Measurements from ENCODE around the gene ANKS1B.

ANKS1B gene

GRCh38 chr12:99771659-99772058, 213.1 kb downstream of the ANKS1B start:
- no peaks in the 10 kb centered on the region for H3K9me3 ChIP-seq (ENCODE audit: control insufficient read depth in 2 of 2, low read length in 2 of 2)
- H3K36me3 ChIP-seq (ENCODE audit: control insufficient read depth in 2 of 2, insufficient read depth in 2 of 2, low read length in 2 of 2): no peaks in the 10 kb centered on the region
- no peak overlapping the region for H3K9ac ChIP-seq (ENCODE audit: low read depth in 1 of 2, low read length in 2 of 2)
- no peak overlapping the region for H3K4me3 ChIP-seq (ENCODE audit: low read length in 2 of 2)
- no peaks in the 10 kb centered on the region for H3K4me1 ChIP-seq (ENCODE audit: control insufficient read depth in 2 of 2, insufficient read depth in 2 of 2, low read length in 2 of 2)
- H3K27me3 ChIP-seq (ENCODE audit: control insufficient read depth in 2 of 2, insufficient read depth in 2 of 2, low read length in 2 of 2): no peaks in the 10 kb centered on the region
- H3K27ac ChIP-seq (ENCODE audit: low read depth in 2 of 2, low read length in 2 of 2): no peak overlapping the region

DNA sequence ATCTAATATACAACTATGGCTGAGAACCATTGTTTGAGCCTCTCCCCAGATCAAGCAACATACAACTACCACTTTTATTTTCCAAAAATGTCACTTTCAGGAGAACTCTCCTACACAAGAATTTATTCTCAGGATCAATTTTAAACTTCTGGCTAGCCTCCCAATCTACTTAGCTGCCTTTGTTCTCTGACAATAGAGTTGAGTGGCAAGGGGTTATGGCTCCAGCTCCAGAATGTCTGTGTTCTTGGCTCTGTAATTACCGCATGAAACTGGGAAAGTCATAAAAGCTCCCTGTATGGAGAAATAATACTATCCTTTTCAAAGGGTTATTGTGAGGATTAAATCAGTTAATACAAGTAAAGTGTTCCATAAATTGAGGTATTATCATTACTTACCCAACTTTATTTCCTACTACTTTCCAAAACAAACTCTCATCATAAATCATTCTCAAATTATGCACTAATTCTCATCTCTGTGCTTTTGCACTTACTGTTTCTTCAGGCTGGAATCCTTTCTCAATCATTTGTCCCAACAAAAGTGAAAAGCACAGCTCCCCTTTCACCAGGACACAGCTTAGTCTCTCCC, 215.2 kb downstream of the ANKS1B start:
- Histone ChIP-seq H3K27me3 (ENCODE audit: control insufficient read depth in 2 of 2, insufficient read depth in 2 of 2, low read length in 2 of 2) (no peaks in the 10 kb centered on the region), H3K4me1 (ENCODE audit: control insufficient read depth in 2 of 2, insufficient read depth in 2 of 2, low read length in 2 of 2) (no peaks in the 10 kb centered on the region), H3K9me3 (ENCODE audit: control insufficient read depth in 2 of 2, low read length in 2 of 2) (no peaks in the 10 kb centered on the region), H3K4me3 (ENCODE audit: low read length in 2 of 2) (no peak overlapping the region), H3K36me3 (ENCODE audit: control insufficient read depth in 2 of 2, insufficient read depth in 2 of 2, low read length in 2 of 2) (no peaks in the 10 kb centered on the region), H3K9ac (ENCODE audit: low read depth in 1 of 2, low read length in 2 of 2) (no peak overlapping the region), H3K27ac (ENCODE audit: low read depth in 2 of 2, low read length in 2 of 2) (no peak overlapping the region)

DNA sequence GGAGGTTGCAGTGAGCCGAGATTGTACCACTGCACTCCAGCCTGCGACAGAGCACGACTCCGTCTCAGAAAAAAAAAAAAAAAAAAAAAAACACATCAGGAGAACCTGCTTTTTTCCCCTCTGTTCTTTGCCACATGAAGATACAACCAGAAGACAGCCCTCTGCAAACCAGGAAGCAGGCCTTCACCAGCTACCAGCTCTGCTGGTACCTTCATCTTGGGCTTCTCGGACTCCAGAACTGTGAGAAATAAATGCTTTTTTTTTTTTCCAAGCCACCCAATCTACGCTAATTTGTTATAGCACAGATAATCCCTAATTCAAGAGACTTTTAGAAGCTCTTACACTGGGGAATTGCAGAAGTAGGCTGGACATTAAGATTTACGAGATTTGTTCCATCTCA, 216.0 kb downstream of the ANKS1B start:
- Histone ChIP-seq H3K27ac (ENCODE audit: low read depth in 2 of 2, low read length in 2 of 2) (no peak overlapping the region), H3K36me3 (ENCODE audit: control insufficient read depth in 2 of 2, insufficient read depth in 2 of 2, low read length in 2 of 2) (no peaks in the 10 kb centered on the region), H3K4me1 (ENCODE audit: control insufficient read depth in 2 of 2, insufficient read depth in 2 of 2, low read length in 2 of 2) (no peaks in the 10 kb centered on the region), H3K27me3 (ENCODE audit: control insufficient read depth in 2 of 2, insufficient read depth in 2 of 2, low read length in 2 of 2) (no peaks in the 10 kb centered on the region), H3K9me3 (ENCODE audit: control insufficient read depth in 2 of 2, low read length in 2 of 2) (no peaks in the 10 kb centered on the region), H3K4me3 (ENCODE audit: low read length in 2 of 2) (no peak overlapping the region), H3K9ac (ENCODE audit: low read depth in 1 of 2, low read length in 2 of 2) (no peak overlapping the region)

- Histone ChIP-seq H3K4me1 (ENCODE audit: control insufficient read depth in 2 of 2, insufficient read depth in 2 of 2, low read length in 2 of 2) (no peaks in the 10 kb centered on the region), H3K4me3 (ENCODE audit: low read length in 2 of 2) (peak overlapping the region in 1 of 2 donors; percentile 23), H3K36me3 (ENCODE audit: control insufficient read depth in 2 of 2, insufficient read depth in 2 of 2, low read length in 2 of 2) (no peaks in the 10 kb centered on the region), H3K9ac (ENCODE audit: low read depth in 1 of 2, low read length in 2 of 2) (no peak overlapping the region), H3K27ac (ENCODE audit: low read depth in 2 of 2, low read length in 2 of 2) (no peak overlapping the region), H3K27me3 (ENCODE audit: control insufficient read depth in 2 of 2, insufficient read depth in 2 of 2, low read length in 2 of 2) (no peaks in the 10 kb centered on the region), H3K9me3 (ENCODE audit: control insufficient read depth in 2 of 2, low read length in 2 of 2) (no peaks in the 10 kb centered on the region)
Observed at GRCh38 chr12:99767809-99768208, 216.9 kb downstream of the ANKS1B start.

GRCh38 chr12:99766408-99766807, 218.3 kb downstream of the ANKS1B start:
- H3K4me1 ChIP-seq (ENCODE audit: control insufficient read depth in 2 of 2, insufficient read depth in 2 of 2, low read length in 2 of 2): no peaks in the 10 kb centered on the region
- H3K4me3 ChIP-seq (ENCODE audit: low read length in 2 of 2): no peak overlapping the region
- no peak overlapping the region for H3K27ac ChIP-seq (ENCODE audit: low read depth in 2 of 2, low read length in 2 of 2)
- no peaks in the 10 kb centered on the region for H3K9me3 ChIP-seq (ENCODE audit: control insufficient read depth in 2 of 2, low read length in 2 of 2)
- no peak overlapping the region for H3K9ac ChIP-seq (ENCODE audit: low read depth in 1 of 2, low read length in 2 of 2)
- no peaks in the 10 kb centered on the region for H3K36me3 ChIP-seq (ENCODE audit: control insufficient read depth in 2 of 2, insufficient read depth in 2 of 2, low read length in 2 of 2)
- no peaks in the 10 kb centered on the region for H3K27me3 ChIP-seq (ENCODE audit: control insufficient read depth in 2 of 2, insufficient read depth in 2 of 2, low read length in 2 of 2)

DNA sequence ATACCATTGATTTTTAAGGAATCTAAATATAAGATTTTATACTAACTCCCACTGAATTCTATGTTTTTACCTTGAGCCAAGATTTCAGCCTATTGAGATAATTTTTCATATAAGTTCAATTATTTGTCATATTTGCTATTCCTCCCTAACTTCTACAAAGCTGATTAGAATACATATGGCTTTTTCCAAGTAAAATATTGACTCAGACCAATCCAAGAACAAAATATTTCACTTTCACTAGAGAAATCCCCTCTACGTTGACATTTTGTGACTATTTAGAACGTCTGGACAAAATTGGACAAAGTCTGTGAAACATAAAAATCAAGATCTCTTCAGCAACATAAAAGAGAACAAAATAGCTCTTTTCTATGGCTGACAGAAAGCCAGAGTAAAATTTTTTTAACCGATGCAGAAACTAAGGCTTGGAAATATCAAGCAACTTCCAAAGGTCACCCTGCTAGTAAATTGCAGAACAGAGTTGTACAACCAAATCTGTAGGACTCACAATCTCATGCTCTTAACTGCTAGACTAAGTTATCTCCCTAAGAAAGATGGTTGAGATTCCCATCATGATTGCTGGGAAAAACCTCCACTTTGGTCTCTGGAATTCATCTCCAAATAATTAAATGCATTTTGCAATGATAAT, 219.1 kb downstream of the ANKS1B start:
- Histone ChIP-seq H3K27ac (ENCODE audit: low read depth in 2 of 2, low read length in 2 of 2) (no peak overlapping the region), H3K4me3 (ENCODE audit: low read length in 2 of 2) (no peak overlapping the region), H3K36me3 (ENCODE audit: control insufficient read depth in 2 of 2, insufficient read depth in 2 of 2, low read length in 2 of 2) (no peaks in the 10 kb centered on the region), H3K9ac (ENCODE audit: low read depth in 1 of 2, low read length in 2 of 2) (no peak overlapping the region), H3K4me1 (ENCODE audit: control insufficient read depth in 2 of 2, insufficient read depth in 2 of 2, low read length in 2 of 2) (no peaks in the 10 kb centered on the region), H3K27me3 (ENCODE audit: control insufficient read depth in 2 of 2, insufficient read depth in 2 of 2, low read length in 2 of 2) (no peaks in the 10 kb centered on the region), H3K9me3 (ENCODE audit: control insufficient read depth in 2 of 2, low read length in 2 of 2) (no peaks in the 10 kb centered on the region)

- Histone ChIP-seq H3K4me1 (ENCODE audit: control insufficient read depth in 2 of 2, insufficient read depth in 2 of 2, low read length in 2 of 2) (no peaks in the 10 kb centered on the region), H3K4me3 (ENCODE audit: low read length in 2 of 2) (no peak overlapping the region), H3K27ac (ENCODE audit: low read depth in 2 of 2, low read length in 2 of 2) (no peak overlapping the region), H3K9ac (ENCODE audit: low read depth in 1 of 2, low read length in 2 of 2) (no peak overlapping the region), H3K27me3 (ENCODE audit: control insufficient read depth in 2 of 2, insufficient read depth in 2 of 2, low read length in 2 of 2) (no peaks in the 10 kb centered on the region), H3K36me3 (ENCODE audit: control insufficient read depth in 2 of 2, insufficient read depth in 2 of 2, low read length in 2 of 2) (no peaks in the 10 kb centered on the region), H3K9me3 (ENCODE audit: control insufficient read depth in 2 of 2, low read length in 2 of 2) (no peaks in the 10 kb centered on the region)
Observed at GRCh38 chr12:99759444-99759843, 225.3 kb downstream of the ANKS1B start.

DNA sequence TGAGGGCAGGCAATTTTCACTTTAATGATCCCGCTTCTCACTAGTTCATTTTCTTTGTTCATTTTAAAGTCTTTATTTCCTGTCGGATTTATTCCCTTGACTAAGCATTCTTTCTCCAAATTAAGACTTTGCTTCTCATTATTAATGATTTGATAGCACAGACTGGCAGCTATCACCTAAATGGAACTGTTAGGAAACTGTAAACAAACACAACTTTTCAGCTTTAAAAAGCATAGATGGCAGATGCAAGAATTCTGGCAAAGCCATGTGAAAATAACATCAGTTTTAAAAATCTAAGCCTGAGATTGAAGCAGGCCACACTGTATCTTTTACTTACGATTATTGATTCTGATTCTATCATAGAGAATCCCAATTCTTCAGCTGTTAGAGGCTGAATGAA, 225.7 kb downstream of the ANKS1B start:
- Histone ChIP-seq H3K36me3 (ENCODE audit: control insufficient read depth in 2 of 2, insufficient read depth in 2 of 2, low read length in 2 of 2) (no peaks in the 10 kb centered on the region), H3K27me3 (ENCODE audit: control insufficient read depth in 2 of 2, insufficient read depth in 2 of 2, low read length in 2 of 2) (no peaks in the 10 kb centered on the region), H3K9ac (ENCODE audit: low read depth in 1 of 2, low read length in 2 of 2) (no peak overlapping the region), H3K4me1 (ENCODE audit: control insufficient read depth in 2 of 2, insufficient read depth in 2 of 2, low read length in 2 of 2) (no peaks in the 10 kb centered on the region), H3K9me3 (ENCODE audit: control insufficient read depth in 2 of 2, low read length in 2 of 2) (no peaks in the 10 kb centered on the region), H3K27ac (ENCODE audit: low read depth in 2 of 2, low read length in 2 of 2) (no peak overlapping the region), H3K4me3 (ENCODE audit: low read length in 2 of 2) (no peak overlapping the region)

DNA sequence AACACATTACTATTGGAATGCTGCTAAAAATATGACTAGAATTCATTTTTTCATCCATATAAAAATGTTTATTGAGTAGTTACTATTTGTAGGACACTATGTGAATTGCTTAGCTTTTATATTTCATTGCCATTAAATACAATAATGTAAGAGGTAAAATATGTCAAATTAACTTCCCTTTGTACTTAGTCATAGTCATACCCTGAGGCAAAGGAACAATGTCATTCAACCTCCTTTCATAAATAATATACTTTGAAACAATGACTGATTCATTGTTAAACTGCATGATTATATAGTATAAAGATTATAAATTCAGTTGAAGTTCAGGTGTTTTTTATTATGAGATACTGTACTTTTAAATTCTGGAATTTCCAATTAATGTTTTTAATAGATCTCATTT, 232.0 kb downstream of the ANKS1B start:
- H3K4me3 ChIP-seq (ENCODE audit: low read length in 2 of 2): no peak overlapping the region
- no peaks in the 10 kb centered on the region for H3K9me3 ChIP-seq (ENCODE audit: control insufficient read depth in 2 of 2, low read length in 2 of 2)
- no peak overlapping the region for H3K27ac ChIP-seq (ENCODE audit: low read depth in 2 of 2, low read length in 2 of 2)
- no peaks in the 10 kb centered on the region for H3K36me3 ChIP-seq (ENCODE audit: control insufficient read depth in 2 of 2, insufficient read depth in 2 of 2, low read length in 2 of 2)
- no peaks in the 10 kb centered on the region for H3K27me3 ChIP-seq (ENCODE audit: control insufficient read depth in 2 of 2, insufficient read depth in 2 of 2, low read length in 2 of 2)
- H3K9ac ChIP-seq (ENCODE audit: low read depth in 1 of 2, low read length in 2 of 2): no peak overlapping the region
- H3K4me1 ChIP-seq (ENCODE audit: control insufficient read depth in 2 of 2, insufficient read depth in 2 of 2, low read length in 2 of 2): no peaks in the 10 kb centered on the region

- no peak overlapping the region for H3K4me3 ChIP-seq (ENCODE audit: low read length in 2 of 2)
- H3K27me3 ChIP-seq (ENCODE audit: control insufficient read depth in 2 of 2, insufficient read depth in 2 of 2, low read length in 2 of 2): no peaks in the 10 kb centered on the region
- no peak overlapping the region for H3K9ac ChIP-seq (ENCODE audit: low read depth in 1 of 2, low read length in 2 of 2)
- H3K4me1 ChIP-seq (ENCODE audit: control insufficient read depth in 2 of 2, insufficient read depth in 2 of 2, low read length in 2 of 2): no peaks in the 10 kb centered on the region
- H3K27ac ChIP-seq (ENCODE audit: low read depth in 2 of 2, low read length in 2 of 2): no peak overlapping the region
- no peaks in the 10 kb centered on the region for H3K36me3 ChIP-seq (ENCODE audit: control insufficient read depth in 2 of 2, insufficient read depth in 2 of 2, low read length in 2 of 2)
- no peaks in the 10 kb centered on the region for H3K9me3 ChIP-seq (ENCODE audit: control insufficient read depth in 2 of 2, low read length in 2 of 2)
Observed at GRCh38 chr12:99746538-99746937, 238.2 kb downstream of the ANKS1B start.

Data from mucosa of rectum (tissue), 2 donors.